H9 (cell line): ENCODE results near the gene PIP5K1C. TPM values are rescaled to one million over a fixed set of nuclear protein-coding genes. Genes with fewer than 3 reads are reported as not detected.

ENCODE experiments used
- DNase-seq: peaks from one replicate; pipeline ENCODE4 v3.0.0-alpha.2; 2017
- H2AFZ ChIP-seq: one replicate; pipeline ENCODE4 v1.6.1; 2013; ENCODE audit warnings: mild to moderate bottlenecking, low read length, control low read depth, moderate library complexity
- H2AK5ac ChIP-seq: 2 replicates; pipeline ENCODE4 v1.6.1; 2013; ENCODE audit warnings: low read length, control low read depth, mixed read lengths; ENCODE audit not compliant: insufficient read length
- H2BK120ac ChIP-seq: one replicate; pipeline ENCODE4 v1.6.1; 2013; ENCODE audit warnings: low read depth, mild to moderate bottlenecking, low read length, control low read depth, inconsistent platforms; ENCODE audit not compliant: poor library complexity, severe bottlenecking
- H2BK12ac ChIP-seq: 2 replicates; pipeline ENCODE4 v1.6.1; 2013; ENCODE audit warnings: low read length, control low read depth, mixed read lengths, low read depth; ENCODE audit not compliant: insufficient read length
- H2BK15ac ChIP-seq: 2 replicates; pipeline ENCODE4 v1.6.1; 2013; ENCODE audit warnings: low read depth, low read length, control low read depth
- H2BK20ac ChIP-seq: one replicate; pipeline ENCODE4 v1.6.1; 2013; ENCODE audit warnings: low read depth, mild to moderate bottlenecking, low read length, control low read depth, inconsistent platforms; ENCODE audit not compliant: poor library complexity, severe bottlenecking
- H2BK5ac ChIP-seq: 2 replicates; pipeline ENCODE4 v1.6.1; 2013; ENCODE audit warnings: low read length, control low read depth, mixed read lengths; ENCODE audit not compliant: insufficient read length
- H3K14ac ChIP-seq: 2 replicates; pipeline ENCODE4 v1.6.1; 2013; ENCODE audit warnings: low read length, control low read depth; ENCODE audit not compliant: insufficient read depth
- H3K18ac ChIP-seq: 2 replicates; pipeline ENCODE4 v1.6.1; 2013; ENCODE audit warnings: low read depth, mild to moderate bottlenecking, mixed read lengths, low read length, control low read depth; ENCODE audit not compliant: insufficient read length
- H3K23ac ChIP-seq: 2 replicates; pipeline ENCODE4 v1.6.1; 2013; ENCODE audit warnings: low read length, control low read depth, mixed read lengths, low read depth; ENCODE audit not compliant: insufficient read length
- H3K23me2 ChIP-seq: 2 replicates; pipeline ENCODE4 v1.6.1; 2013; ENCODE audit warnings: low read depth, mild to moderate bottlenecking, mixed read lengths, low read length, control low read depth; ENCODE audit not compliant: insufficient read length, poor library complexity, severe bottlenecking
- H3K27ac ChIP-seq: 2 replicates; pipeline ENCODE4 v1.5.1; 2013; ENCODE audit warnings: low read length, control low read depth, mixed read lengths, low read depth; ENCODE audit not compliant: insufficient read length
- H3K27me3 ChIP-seq: 2 replicates; pipeline ENCODE4 v1.6.1; 2013; ENCODE audit warnings: low read length, control low read depth, inconsistent platforms; ENCODE audit not compliant: insufficient read depth
- H3K4ac ChIP-seq: 2 replicates; pipeline ENCODE4 v1.6.1; 2013; ENCODE audit warnings: low read depth, mild to moderate bottlenecking, control low read depth, inconsistent platforms, low read length, moderate library complexity
- H3K4me1 ChIP-seq: 2 replicates; pipeline ENCODE4 v1.6.1; 2013; ENCODE audit warnings: low read length, control low read depth, inconsistent platforms; ENCODE audit not compliant: insufficient read depth
- H3K4me2 ChIP-seq: 2 replicates; pipeline ENCODE4 v1.6.1; 2013; ENCODE audit warnings: low read length, control low read depth, mixed read lengths; ENCODE audit not compliant: insufficient read length, insufficient read depth
- H3K56ac ChIP-seq: 2 replicates; pipeline ENCODE4 v1.6.1; 2013; ENCODE audit warnings: low read depth, mild to moderate bottlenecking, mixed read lengths, low read length, control low read depth; ENCODE audit not compliant: insufficient read length
- H3K79me1 ChIP-seq: 2 replicates; pipeline ENCODE4 v1.6.1; 2013; ENCODE audit warnings: low read depth, mild to moderate bottlenecking, moderate library complexity, low read length, control low read depth, inconsistent platforms; ENCODE audit not compliant: insufficient read depth, poor library complexity, severe bottlenecking
- H3K79me2 ChIP-seq: 2 replicates; pipeline ENCODE4 v1.6.1; 2013; ENCODE audit warnings: low read length, control low read depth, inconsistent platforms; ENCODE audit not compliant: insufficient read depth
- H3K9ac ChIP-seq: 2 replicates; pipeline ENCODE4 v1.6.1; 2013; ENCODE audit warnings: low read length, control low read depth, mixed read lengths; ENCODE audit not compliant: insufficient read length; ENCODE audit errors: extremely low read depth
- H3K9me3 ChIP-seq: one replicate; pipeline ENCODE4 v1.6.1; 2013; ENCODE audit warnings: low read depth, low read length, inconsistent platforms; ENCODE audit not compliant: control insufficient read depth
- H3T11ph ChIP-seq: one replicate; pipeline ENCODE4 v1.6.1; 2013; ENCODE audit warnings: mild to moderate bottlenecking, low read length, control low read depth, inconsistent platforms
- H4K20me1 ChIP-seq: one replicate; pipeline ENCODE4 v1.6.1; 2013; ENCODE audit not compliant: control insufficient read depth, insufficient read length, insufficient read depth
- H4K5ac ChIP-seq: 2 replicates; pipeline ENCODE4 v1.6.1; 2013; ENCODE audit warnings: low read depth, mild to moderate bottlenecking, mixed read lengths, low read length, control low read depth; ENCODE audit not compliant: insufficient read length
- H4K8ac ChIP-seq: replicated peaks from 2 replicates; pipeline ENCODE4 v1.6.1; 2013; ENCODE audit warnings: low read length, control low read depth, mixed read lengths, low read depth; ENCODE audit not compliant: insufficient read length
- H4K91ac ChIP-seq: 2 replicates; pipeline ENCODE4 v1.6.1; 2013; ENCODE audit warnings: low read depth, mild to moderate bottlenecking, moderate library complexity, mixed read lengths, low read length, control low read depth; ENCODE audit not compliant: insufficient read length
- H3K27ac Mint-ChIP-seq, 3 experiments: 2 replicates in 2 of 3; 3 replicates in 1 of 3; pipeline ENCODE4 v1.8.0; 2020 to 2021; ENCODE audit warnings: mixed read lengths in 3 of 3, mild to moderate bottlenecking in 1 of 3, moderate library complexity in 1 of 3
- H3K27me3 Mint-ChIP-seq: 2 replicates; pipeline ENCODE4 v1.8.0; 2021; ENCODE audit warnings: low read depth, mild to moderate bottlenecking, moderate library complexity, mixed read lengths
- H3K36me3 Mint-ChIP-seq, 3 experiments: 2 replicates in 2 of 3; 3 replicates in 1 of 3; pipeline ENCODE4 v1.8.0; 2020 to 2021; ENCODE audit warnings: low read depth in 3 of 3, mixed read lengths in 3 of 3; ENCODE audit not compliant: insufficient read depth in 1 of 3
- H3K4me1 Mint-ChIP-seq, 2 experiments: 2 replicates each; pipeline ENCODE4 v1.8.0; 2020; ENCODE audit warnings: mixed read lengths in 2 of 2
- H3K4me3 Mint-ChIP-seq, 2 experiments: 2 replicates in 1 of 2; 3 replicates in 1 of 2; pipeline ENCODE4 v1.8.0; 2020 to 2021; ENCODE audit warnings: mild to moderate bottlenecking in 2 of 2, mixed read lengths in 2 of 2, moderate library complexity in 1 of 2
- H3K9me3 Mint-ChIP-seq, 2 experiments: 2 replicates in 1 of 2; 3 replicates in 1 of 2; pipeline ENCODE4 v1.8.0; 2020; ENCODE audit warnings: mild to moderate bottlenecking in 2 of 2, mixed read lengths in 2 of 2, moderate library complexity in 1 of 2
- CTCF ChIP-seq: fragments of 200-600 bp; sonication (generic); conservative IDR thresholded peaks from 3 replicates; pipeline ENCODE4 v1.8.0; 2021; ENCODE audit warnings: antibody characterized with exemption, mild to moderate bottlenecking
- WGBS: extraction: QIAGEN DNeasy Blood & Tissue Kit; methylation state at CpG from one replicate; pipeline ENCODE4 v1.1.7; 2013; ENCODE audit warnings: missing lambda C conversion rate, low lambda C conversion rate, mixed read lengths; ENCODE audit not compliant: insufficient read length; ENCODE audit errors: extremely low coverage; 5-methylcytosine and 5-hydroxymethylcytosine counted together
- total RNA-seq: library from RNA; stranded (reverse); gene quantifications from 2 replicates; pipeline ENCODE4 v1.2.1, GENCODE V29; 2021

PIP5K1C gene
- total RNA-seq, 1 experiment from 2014 or later: 41.7 TPM

GRCh38 chr19:3712663-3713611, 12.7 kb upstream of the PIP5K1C start:
- H3K23ac ChIP-seq: no peak overlapping the region
- H3K27ac ChIP-seq: no peak overlapping the region
- H3K4me1 ChIP-seq: no peaks in the 10 kb centered on the region; the same call in 1 of the 2 replicates
- H3K27ac Mint-ChIP-seq: peak overlapping the region; percentile 10 to 87 (median 58); a peak in 4 of 7 replicates
- no peaks in the 10 kb centered on the region for H3K27me3 ChIP-seq
- no peak overlapping the region for H3K56ac ChIP-seq
- no peak overlapping the region for H2BK20ac ChIP-seq
- no peaks in the 10 kb centered on the region for H4K20me1 ChIP-seq
- no peaks in the 10 kb centered on the region for H3K36me3 Mint-ChIP-seq
- no peak overlapping the region for H4K8ac ChIP-seq
- H3K79me2 ChIP-seq: no peaks in the 10 kb centered on the region
- H2BK15ac ChIP-seq: no peak overlapping the region
- no peak for TF ChIP-seq CTCF
- H4K5ac ChIP-seq: no peak overlapping the region
- no peaks in the 10 kb centered on the region for H3K79me1 ChIP-seq
- H3K4ac ChIP-seq: no peak overlapping the region
- H3K14ac ChIP-seq: no peak overlapping the region
- no peaks in the 10 kb centered on the region for H3K9me3 Mint-ChIP-seq
- H2BK5ac ChIP-seq: no peak overlapping the region
- H2AFZ ChIP-seq: no peak overlapping the region
- no peak overlapping the region for H3K4me2 ChIP-seq
- no peak overlapping the region for H3K4me3 Mint-ChIP-seq
- H2BK12ac ChIP-seq: no peak overlapping the region
- no peak overlapping the region for H4K91ac ChIP-seq
- H2AK5ac ChIP-seq: no peak overlapping the region
- WGBS: no CpG with 5 or more reads among the region's 23 CpGs
- H3K9me3 ChIP-seq: no peaks in the 10 kb centered on the region
- peaks cover 8 to 26% of the 10 kb centered on the region in 2 experiments for H3K4me1 Mint-ChIP-seq
- H3K9ac ChIP-seq: no peak overlapping the region
- H2BK120ac ChIP-seq: no peak overlapping the region
- H3K23me2 ChIP-seq: no peaks in the 10 kb centered on the region
- H3K18ac ChIP-seq: no peak overlapping the region
- peaks cover 1% of the 10 kb centered on the region; the same call in 1 of the 2 replicates for H3K27me3 Mint-ChIP-seq
- no peak overlapping the region for H3T11ph ChIP-seq
- DNase-seq: no peak
